ENCODE results near the gene PIK3CB. TPM values are rescaled to one million over a fixed set of nuclear protein-coding genes. Genes with fewer than 3 reads are reported as not detected.

PIK3CB gene
- total and polyA plus RNA-seq, 10 of the 15 experiments (the other 5 are each of a cell fraction or from before 2014, with no cell fraction given), result 5.0 to 18.4 (median 10.4) TPM

- CTCF ChIA-PET, result interaction anchor here (0.6 kb wide), 1 partner anchor 47 kb away, joined by 3 read pairs; no protein-coding TSS in a partner anchor
- FAIRE-seq, result no peak
- POLR2A ChIA-PET, result no interaction called here
- H3K9me3 ChIP-seq (replicated peaks; ENCODE audit: control insufficient read depth, insufficient read depth, low read length), result no peaks in the 10 kb centered on the region
- H3K4me3 ChIP-seq, result no peak overlapping the region
- H3K4me1 ChIP-seq (ENCODE audit: control insufficient read depth, insufficient read depth, low read length), result peaks cover 14% of the 10 kb centered on the region
- H3K27ac ChIP-seq (ENCODE audit: control insufficient read depth, insufficient read depth), result no peak overlapping the region
- RAD21 ChIA-PET (ENCODE audit: unreplicated experiment), result no interaction called here
- SMC1A ChIA-PET (ENCODE audit: uncharacterized antibody, unreplicated experiment), result no interaction called here
- 100% methylated on average over 2 of the region's 2 CpGs for WGBS (ENCODE audit: insufficient coverage, insufficient replicate concordance, low lambda C conversion rate, missing lambda C conversion rate)
- TF ChIP-seq, protein P1, sequence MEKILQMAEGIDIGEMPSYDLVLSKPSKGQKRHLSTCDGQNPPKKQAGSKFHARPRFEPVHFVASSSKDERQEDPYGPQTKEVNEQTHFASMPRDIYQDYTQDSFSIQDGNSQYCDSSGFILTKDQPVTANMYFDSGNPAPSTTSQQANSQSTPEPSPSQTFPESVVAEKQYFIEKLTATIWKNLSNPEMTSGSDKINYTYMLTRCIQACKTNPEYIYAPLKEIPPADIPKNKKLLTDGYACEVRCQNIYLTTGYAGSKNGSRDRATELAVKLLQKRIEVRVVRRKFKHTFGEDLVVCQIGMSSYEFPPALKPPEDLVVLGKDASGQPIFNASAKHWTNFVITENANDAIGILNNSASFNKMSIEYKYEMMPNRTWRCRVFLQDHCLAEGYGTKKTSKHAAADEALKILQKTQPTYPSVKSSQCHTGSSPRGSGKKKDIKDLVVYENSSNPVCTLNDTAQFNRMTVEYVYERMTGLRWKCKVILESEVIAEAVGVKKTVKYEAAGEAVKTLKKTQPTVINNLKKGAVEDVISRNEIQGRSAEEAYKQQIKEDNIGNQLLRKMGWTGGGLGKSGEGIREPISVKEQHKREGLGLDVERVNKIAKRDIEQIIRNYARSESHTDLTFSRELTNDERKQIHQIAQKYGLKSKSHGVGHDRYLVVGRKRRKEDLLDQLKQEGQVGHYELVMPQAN (conservative IDR thresholded peaks at IDR 0.05), result no peak
- TF ChIP-seq, protein P2, sequence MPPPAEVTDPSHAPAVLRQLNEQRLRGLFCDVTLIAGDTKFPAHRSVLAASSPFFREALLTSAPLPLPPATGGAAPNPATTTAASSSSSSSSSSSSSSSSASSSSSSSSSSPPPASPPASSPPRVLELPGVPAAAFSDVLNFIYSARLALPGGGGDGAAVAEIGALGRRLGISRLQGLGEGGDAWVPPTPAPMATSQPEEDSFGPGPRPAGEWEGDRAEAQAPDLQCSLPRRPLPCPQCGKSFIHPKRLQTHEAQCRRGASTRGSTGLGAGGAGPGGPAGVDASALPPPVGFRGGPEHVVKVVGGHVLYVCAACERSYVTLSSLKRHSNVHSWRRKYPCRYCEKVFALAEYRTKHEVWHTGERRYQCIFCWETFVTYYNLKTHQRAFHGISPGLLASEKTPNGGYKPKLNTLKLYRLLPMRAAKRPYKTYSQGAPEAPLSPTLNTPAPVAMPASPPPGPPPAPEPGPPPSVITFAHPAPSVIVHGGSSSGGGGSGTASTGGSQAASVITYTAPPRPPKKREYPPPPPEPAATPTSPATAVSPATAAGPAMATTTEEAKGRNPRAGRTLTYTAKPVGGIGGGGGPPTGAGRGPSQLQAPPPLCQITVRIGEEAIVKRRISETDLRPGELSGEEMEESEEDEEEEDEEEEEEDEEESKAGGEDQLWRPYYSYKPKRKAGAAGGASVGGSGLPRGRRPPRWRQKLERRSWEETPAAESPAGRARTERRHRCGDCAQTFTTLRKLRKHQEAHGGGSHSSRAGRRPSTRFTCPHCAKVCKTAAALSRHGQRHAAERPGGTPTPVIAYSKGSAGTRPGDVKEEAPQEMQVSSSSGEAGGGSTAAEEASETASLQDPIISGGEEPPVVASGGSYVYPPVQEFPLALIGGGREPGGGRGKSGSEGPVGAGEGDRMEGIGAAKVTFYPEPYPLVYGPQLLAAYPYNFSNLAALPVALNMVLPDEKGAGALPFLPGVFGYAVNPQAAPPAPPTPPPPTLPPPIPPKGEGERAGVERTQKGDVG (CRISPR knock-in tag; IDR thresholded peaks at IDR 0.05), result no peak
- no TSS peak for BruUV-seq (replicated peaks)
- no peak for DNase-seq (ENCODE audit: low read depth, low spot score)
- H3K27me3 ChIP-seq (replicated peaks in 1 of 2; ENCODE audit: control insufficient read depth in 2 of 2, insufficient read depth in 2 of 2, low read length in 1 of 2), result no peaks in the 10 kb centered on the region
- intact Hi-C loops (cut with micrococcal nuclease; ENCODE audit: unreplicated experiment), result no loop called here
- H2AFZ ChIP-seq (ENCODE audit: control insufficient read depth, low read depth, low read length), result no peak overlapping the region
- H3K79me2 ChIP-seq (ENCODE audit: control insufficient read depth, insufficient read depth, low read length), result peaks cover 15% of the 10 kb centered on the region
- no peaks in the 10 kb centered on the region for H3K36me3 ChIP-seq (ENCODE audit: control insufficient read depth in 2 of 2, insufficient read depth in 2 of 2, low read length in 1 of 2)
- no peak for ATAC-seq
- H3K4me2 ChIP-seq (ENCODE audit: control insufficient read depth, insufficient read depth), result no peak overlapping the region
- in situ Hi-C loops (cut with MboI), result no loop called here
- H3K9ac ChIP-seq (ENCODE audit: control insufficient read depth, insufficient read depth, low read length), result no peak overlapping the region
- H4K20me1 ChIP-seq (ENCODE audit: control insufficient read depth, insufficient read depth), result 0 out of 2 replicates have a peak, but pooled peaks cover 2% of the 10 kb centered on the region
Observed at GRCh38 chr3:138800248-138800647, 34.5 kb downstream of the PIK3CB start.
